Neural cell (in vitro differentiated cells): Measurements from ENCODE around the gene IL12RB1. TPM values are rescaled to one million over a fixed set of nuclear protein-coding genes. Genes with fewer than 3 reads are reported as not detected.
A peak's percentile ranks its signal among the peaks of the same experiment; 100 is the strongest.

ENCODE experiments used
- H2AFZ ChIP-seq: fragments of 200-600, 300-800 bp; sonication (generic), shearing (Covaris generic); 2 replicates; pipeline ENCODE4 v1.6.0; 2014; ENCODE audit warnings: low read depth, mild to moderate bottlenecking, antibody characterized with exemption, low read length, moderate library complexity
- H3F3A ChIP-seq: fragments of 200-600 bp; shearing (Covaris generic); 2 replicates; pipeline ENCODE4 v1.6.1; 2016; ENCODE audit warnings: mild to moderate bottlenecking, moderate library complexity, mixed read lengths, antibody characterized with exemption, low read length; ENCODE audit not compliant: insufficient read depth, poor library complexity, severe bottlenecking
- H3K27ac ChIP-seq: fragments of 200-600, 300-800 bp; sonication (generic), shearing (Covaris generic); 2 replicates; pipeline ENCODE4 v1.5.1; 2014; ENCODE audit warnings: mild to moderate bottlenecking, low read length, moderate library complexity
- H3K27me3 ChIP-seq: fragments of 300-800, 200-600 bp; sonication (generic), shearing (Covaris generic); 2 replicates; pipeline ENCODE4 v1.6.0; 2014; ENCODE audit warnings: mild to moderate bottlenecking, low read depth, low read length, moderate library complexity; ENCODE audit not compliant: insufficient read depth
- H3K36me3 ChIP-seq: fragments of 300-800, 200-600 bp; sonication (generic), shearing (Covaris generic); 2 replicates; pipeline ENCODE4 v1.5.1; 2014; ENCODE audit warnings: mild to moderate bottlenecking, antibody characterized with exemption, low read length, moderate library complexity; ENCODE audit not compliant: insufficient read depth
- H3K4me2 ChIP-seq: fragments of 300-800, 200-600 bp; sonication (generic), shearing (Covaris generic); 2 replicates; pipeline ENCODE4 v1.6.0; 2014; ENCODE audit warnings: mild to moderate bottlenecking, low read length
- H3K4me3 ChIP-seq: fragments of 300-800, 200-600 bp; sonication (generic), shearing (Covaris generic); 2 replicates; pipeline ENCODE4 v1.5.1; 2014; ENCODE audit warnings: mild to moderate bottlenecking, low read length, moderate library complexity
- H3K79me2 ChIP-seq: fragments of 200-600 bp; shearing (Covaris generic); replicated peaks from 2 replicates; pipeline ENCODE4 v1.6.0; 2014; ENCODE audit warnings: mild to moderate bottlenecking, low read length, moderate library complexity; ENCODE audit not compliant: insufficient read depth
- H3K9ac ChIP-seq: fragments of 300-800, 200-600 bp; sonication (generic), shearing (Covaris generic); 2 replicates; pipeline ENCODE4 v1.6.1; 2016; ENCODE audit warnings: mild to moderate bottlenecking, low read length, mixed read lengths
- H3K9me2 ChIP-seq: fragments of 200-600 bp; shearing (Covaris generic); 2 replicates; pipeline ENCODE4 v1.6.1; 2016; ENCODE audit warnings: mild to moderate bottlenecking, low read length, mixed read lengths; ENCODE audit not compliant: insufficient read depth
- H3K9me3 ChIP-seq: fragments of 200-600, 300-800 bp; sonication (generic), shearing (Covaris generic); 2 replicates; pipeline ENCODE4 v1.6.1; 2016; ENCODE audit warnings: mild to moderate bottlenecking, mixed run types, low read length, moderate library complexity, mixed read lengths
- H4K20me1 ChIP-seq: fragments of 200-600 bp; shearing (Covaris generic); 2 replicates; pipeline ENCODE4 v1.6.1; 2016; ENCODE audit warnings: mild to moderate bottlenecking, mixed run types; ENCODE audit not compliant: insufficient read depth
- EP300 ChIP-seq: fragments of 450-650 bp; conservative IDR thresholded peaks from 2 replicates; pipeline ENCODE4 v1.6.1; 2014; ENCODE audit warnings: antibody characterized with exemption, mild to moderate bottlenecking, moderate library complexity; ENCODE audit not compliant: poor library complexity, severe bottlenecking
- EZH2 ChIP-seq: fragments of 200-600, 300-800 bp; shearing (Covaris generic), sonication (generic); IDR thresholded peaks from 2 replicates; pipeline ENCODE4 v1.6.1; 2014; ENCODE audit warnings: antibody characterized with exemption, low read length, borderline replicate concordance, mild to moderate bottlenecking; ENCODE audit not compliant: insufficient read depth, poor library complexity, severe bottlenecking
- MXI1 ChIP-seq: fragments of 450-650 bp; conservative IDR thresholded peaks from 2 replicates; pipeline ENCODE4 v1.6.1; 2014; ENCODE audit warnings: antibody characterized with exemption, mild to moderate bottlenecking; ENCODE audit not compliant: poor library complexity, severe bottlenecking
- POLR2AphosphoS5 ChIP-seq: IDR thresholded peaks from 2 replicates; pipeline ENCODE4 v1.6.1; 2012
- RAD21 ChIP-seq: fragments of 450-650 bp; conservative IDR thresholded peaks from 2 replicates; pipeline ENCODE4 v1.6.1; 2014; ENCODE audit warnings: antibody characterized with exemption, mild to moderate bottlenecking, moderate library complexity
- REST ChIP-seq: IDR thresholded peaks from 2 replicates; pipeline ENCODE4 v1.6.1; 2012; ENCODE audit warnings: borderline replicate concordance
- SMC3 ChIP-seq: fragments of 450-650 bp; conservative IDR thresholded peaks from 2 replicates; pipeline ENCODE4 v1.6.1; 2014; ENCODE audit warnings: antibody characterized with exemption, mild to moderate bottlenecking, moderate library complexity; ENCODE audit not compliant: poor library complexity
- TAF1 ChIP-seq: IDR thresholded peaks from 2 replicates; pipeline ENCODE4 v1.6.1; 2012; ENCODE audit warnings: low read depth
- polyA plus RNA-seq: library from polyadenylated mRNA; depleted of rRNA; stranded (reverse); fragments of >200 nt; gene quantifications from 2 replicates; pipeline ENCODE4 v1.2.3, GENCODE V29; 2014
- TF ChIP-seq, protein P1 (sequence below): fragments of 450-650 bp; IDR thresholded peaks from 2 replicates; pipeline ENCODE4 v1.5.1; 2014; ENCODE audit warnings: antibody characterized with exemption, mild to moderate bottlenecking, moderate library complexity; ENCODE audit not compliant: poor library complexity, severe bottlenecking

IL12RB1 gene
- polyA plus RNA-seq, 1 donor from 2014 or later = not detected

- no peaks in the 10 kb centered on the region for H3K36me3 ChIP-seq
- H3K27me3 ChIP-seq = peaks cover 19% of the 10 kb centered on the region
- TF ChIP-seq MXI1 = no peak
- no peaks in the 10 kb centered on the region for H3K9me2 ChIP-seq
- no peaks in the 10 kb centered on the region for H4K20me1 ChIP-seq
- H3K4me3 ChIP-seq = no peak overlapping the region
- no peaks in the 10 kb centered on the region for H3K9me3 ChIP-seq
- H3K9ac ChIP-seq = no peak overlapping the region
- H3K27ac ChIP-seq = no peak overlapping the region
- peaks cover 6% of the 10 kb centered on the region for H3K79me2 ChIP-seq
- no peaks in the 10 kb centered on the region for H3F3A ChIP-seq
- no peak overlapping the region for H2AFZ ChIP-seq
- no peak overlapping the region for H3K4me2 ChIP-seq
These were observed 27.1 kb upstream of the IL12RB1 start for GRCh38 chr19:18113827-18114226.

DNA sequence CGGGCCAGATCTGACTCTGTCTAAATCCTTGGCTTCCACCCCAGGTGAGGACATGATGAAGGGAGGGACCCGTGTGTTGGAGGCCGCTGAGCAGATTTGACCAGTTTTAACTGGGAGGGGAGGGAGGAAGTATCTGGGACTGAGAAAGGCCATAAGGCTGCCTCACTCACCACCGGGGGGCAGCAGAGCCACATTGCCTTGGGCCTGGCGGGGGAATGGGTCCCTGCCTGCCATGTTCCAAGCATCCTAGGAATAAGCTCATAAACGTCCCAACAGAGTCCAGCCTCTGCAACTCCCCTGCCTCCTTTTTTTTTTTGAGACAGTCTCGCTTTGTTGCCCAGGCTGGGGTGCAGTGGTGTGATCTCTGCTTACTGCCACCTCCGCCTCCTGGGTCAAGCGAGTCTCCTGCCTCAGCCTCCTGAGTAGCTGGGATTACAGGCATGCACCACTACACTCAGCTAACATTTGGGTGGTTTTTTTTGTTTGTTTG, 26.3 kb upstream of the IL12RB1 start:
- Histone ChIP-seq H4K20me1 (no peaks in the 10 kb centered on the region), H3K27me3 (peaks cover 21% of the 10 kb centered on the region), H3K9me3 (no peaks in the 10 kb centered on the region), H3K36me3 (no peaks in the 10 kb centered on the region), H2AFZ (no peak overlapping the region), H3F3A (no peaks in the 10 kb centered on the region), H3K9ac (no peak overlapping the region), H3K79me2 (no peaks in the 10 kb centered on the region), H3K9me2 (no peaks in the 10 kb centered on the region), H3K27ac (no peak overlapping the region), H3K4me3 (no peak overlapping the region), H3K4me2 (no peak overlapping the region)
- TF ChIP-seq, protein P1, sequence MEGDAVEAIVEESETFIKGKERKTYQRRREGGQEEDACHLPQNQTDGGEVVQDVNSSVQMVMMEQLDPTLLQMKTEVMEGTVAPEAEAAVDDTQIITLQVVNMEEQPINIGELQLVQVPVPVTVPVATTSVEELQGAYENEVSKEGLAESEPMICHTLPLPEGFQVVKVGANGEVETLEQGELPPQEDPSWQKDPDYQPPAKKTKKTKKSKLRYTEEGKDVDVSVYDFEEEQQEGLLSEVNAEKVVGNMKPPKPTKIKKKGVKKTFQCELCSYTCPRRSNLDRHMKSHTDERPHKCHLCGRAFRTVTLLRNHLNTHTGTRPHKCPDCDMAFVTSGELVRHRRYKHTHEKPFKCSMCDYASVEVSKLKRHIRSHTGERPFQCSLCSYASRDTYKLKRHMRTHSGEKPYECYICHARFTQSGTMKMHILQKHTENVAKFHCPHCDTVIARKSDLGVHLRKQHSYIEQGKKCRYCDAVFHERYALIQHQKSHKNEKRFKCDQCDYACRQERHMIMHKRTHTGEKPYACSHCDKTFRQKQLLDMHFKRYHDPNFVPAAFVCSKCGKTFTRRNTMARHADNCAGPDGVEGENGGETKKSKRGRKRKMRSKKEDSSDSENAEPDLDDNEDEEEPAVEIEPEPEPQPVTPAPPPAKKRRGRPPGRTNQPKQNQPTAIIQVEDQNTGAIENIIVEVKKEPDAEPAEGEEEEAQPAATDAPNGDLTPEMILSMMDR = peak; percentile 86
- TF ChIP-seq RAD21 (peak; percentile 81), POLR2AphosphoS5 (no peak), REST (no peak), SMC3 (peak; percentile 83), TAF1 (no peak)

DNA sequence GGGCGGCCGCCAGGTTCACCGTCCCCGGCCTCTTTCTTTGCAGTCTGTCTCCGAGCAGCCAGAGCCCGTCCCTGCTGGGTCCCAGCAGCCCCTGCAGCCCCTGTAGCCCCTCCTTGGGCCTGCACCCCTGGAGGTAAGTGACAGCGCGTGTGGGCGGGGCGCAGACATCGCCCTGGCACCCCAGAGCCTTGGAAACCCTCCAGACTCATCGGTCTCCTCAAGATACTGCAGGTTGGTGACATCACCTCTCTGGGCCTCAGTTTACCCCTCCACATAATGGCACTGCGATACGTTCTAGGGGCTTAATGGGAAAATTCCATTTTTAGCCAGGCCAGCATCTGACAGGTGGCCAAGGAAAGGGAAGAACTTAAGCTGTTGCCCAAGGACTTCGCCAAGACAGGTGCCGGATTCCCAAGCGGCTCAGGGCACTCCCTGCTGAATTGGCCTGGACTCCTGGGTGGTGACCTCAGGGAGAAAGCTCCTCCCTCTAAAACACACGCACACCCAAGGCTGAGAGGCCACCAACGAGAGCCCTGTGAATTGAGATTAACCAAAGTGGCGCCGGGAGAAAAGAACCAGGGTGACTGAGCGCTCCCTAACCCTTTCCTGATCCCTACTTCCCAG, 24.0 kb upstream of the IL12RB1 start:
- Histone ChIP-seq H3K79me2 (no peaks in the 10 kb centered on the region), H3K27ac (no peak overlapping the region), H3K27me3 (peaks cover 21% of the 10 kb centered on the region), H3K9ac (peak overlapping the region; percentile 71), H3K4me3 (peak overlapping the region; percentile 84), H3K9me2 (no peaks in the 10 kb centered on the region), H4K20me1 (no peaks in the 10 kb centered on the region), H3K4me2 (peak overlapping the region; percentile 39), H3K36me3 (no peaks in the 10 kb centered on the region), H2AFZ (no peak overlapping the region), H3F3A (no peaks in the 10 kb centered on the region), H3K9me3 (no peaks in the 10 kb centered on the region)
- TF ChIP-seq RAD21 (no peak), POLR2AphosphoS5 (no peak), EP300 (no peak), EZH2 (no peak), MXI1 (no peak), SMC3 (no peak), REST (no peak), TAF1 (no peak)
- TF ChIP-seq, protein P1 = no peak
